ENCODE measurements around the gene LPP. TPM values are rescaled to one million over a fixed set of nuclear protein-coding genes. Genes with fewer than 3 reads are reported as not detected.

The LPP gene
- total and polyA plus RNA-seq, 10 of the 15 experiments (the other 5 are each of a cell fraction or from before 2014, with no cell fraction given): under 0.01 to 0.62 (median 0.03) TPM

DNA sequence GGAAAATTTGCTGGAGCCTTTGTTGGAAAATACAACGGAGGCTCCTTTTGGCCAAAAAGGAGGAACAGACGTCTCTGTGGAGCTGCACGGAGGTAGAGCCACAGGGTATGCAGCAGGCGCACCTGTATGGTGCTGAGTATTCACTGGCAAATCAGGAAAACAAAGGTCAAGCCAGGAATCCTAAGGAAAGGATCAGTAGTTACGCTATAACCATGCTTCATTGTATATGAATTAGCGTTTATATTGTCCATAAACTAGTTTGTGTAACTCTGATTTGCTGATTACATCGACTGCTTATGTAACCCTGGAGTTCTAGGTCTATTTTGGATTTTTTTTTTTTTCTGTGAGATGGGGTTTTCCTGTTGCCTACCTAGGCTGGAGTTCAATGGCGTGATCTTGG lies 45.4 kb downstream of the LPP start:
- Histone ChIP-seq H3K79me2 (ENCODE audit: control insufficient read depth, insufficient read depth, low read length) (no peaks in the 10 kb centered on the region), H3K4me2 (ENCODE audit: control insufficient read depth, insufficient read depth) (no peak overlapping the region), H3K36me3 (ENCODE audit: control insufficient read depth in 2 of 2, insufficient read depth in 2 of 2, low read length in 1 of 2) (no peaks in the 10 kb centered on the region), H3K27ac (ENCODE audit: control insufficient read depth, insufficient read depth) (no peak overlapping the region), H3K9ac (ENCODE audit: control insufficient read depth, insufficient read depth, low read length) (no peak overlapping the region), H4K20me1 (ENCODE audit: control insufficient read depth, insufficient read depth) (no peaks in the 10 kb centered on the region), H3K27me3 (replicated peaks in 1 of 2; ENCODE audit: control insufficient read depth in 2 of 2, insufficient read depth in 2 of 2, low read length in 1 of 2) (no peaks in the 10 kb centered on the region), H2AFZ (ENCODE audit: control insufficient read depth, low read depth, low read length) (no peak overlapping the region), H3K4me1 (ENCODE audit: control insufficient read depth, insufficient read depth, low read length) (no peaks in the 10 kb centered on the region), H3K9me3 (replicated peaks; ENCODE audit: control insufficient read depth, insufficient read depth, low read length) (no peaks in the 10 kb centered on the region), H3K4me3 (no peak overlapping the region)
- in situ Hi-C loops (cut with MboI): no loop called here
- DNase-seq (ENCODE audit: low read depth, low spot score) (no peak), FAIRE-seq (no peak), ATAC-seq (no peak)
- 52% methylated on average over 7 of the region's 8 CpGs for WGBS (ENCODE audit: insufficient coverage, insufficient replicate concordance, low lambda C conversion rate, missing lambda C conversion rate)
- intact Hi-C loops (cut with micrococcal nuclease; ENCODE audit: unreplicated experiment): no loop called here
- POLR2A ChIA-PET: no interaction called here
- no TSS peak for BruUV-seq (replicated peaks)
- CTCF ChIA-PET: no interaction called here
- RAD21 ChIA-PET (ENCODE audit: unreplicated experiment): interaction anchor here (0.6 kb wide), 1 partner anchor 9 kb away, joined by 3 read pairs; no protein-coding TSS in a partner anchor
- SMC1A ChIA-PET (ENCODE audit: uncharacterized antibody, unreplicated experiment): interaction anchor here (0.7 kb wide), 1 partner anchor 367 kb away, joined by 3 read pairs; no protein-coding TSS in a partner anchor
- TF ChIP-seq POLR2A (IDR thresholded peaks at IDR 0.05; ENCODE audit: low read depth, low read length) (no peak), IKZF1 (conservative IDR thresholded peaks at IDR 0.05) (no peak), NFXL1 (IDR thresholded peaks at IDR 0.05; ENCODE audit: borderline replicate concordance) (no peak), NRF1 (conservative IDR thresholded peaks at IDR 0.05; ENCODE audit: low read depth, low read length) (no peak), CUX1 (IDR thresholded peaks at IDR 0.05; ENCODE audit: insufficient replicate concordance, low read depth, low read length) (no peak), RELB (IDR thresholded peaks at IDR 0.05; ENCODE audit: low read depth) (no peak), MXI1 (IDR thresholded peaks at IDR 0.05; ENCODE audit: low read depth, low read length) (no peak), YBX1 (IDR thresholded peaks at IDR 0.05) (no peak), EED (IDR thresholded peaks at IDR 0.05; ENCODE audit: low read depth) (no peak), KAT2A (conservative IDR thresholded peaks at IDR 0.05; ENCODE audit: control insufficient read depth, low read depth, low read length) (no peak)
- TF ChIP-seq, protein P1, sequence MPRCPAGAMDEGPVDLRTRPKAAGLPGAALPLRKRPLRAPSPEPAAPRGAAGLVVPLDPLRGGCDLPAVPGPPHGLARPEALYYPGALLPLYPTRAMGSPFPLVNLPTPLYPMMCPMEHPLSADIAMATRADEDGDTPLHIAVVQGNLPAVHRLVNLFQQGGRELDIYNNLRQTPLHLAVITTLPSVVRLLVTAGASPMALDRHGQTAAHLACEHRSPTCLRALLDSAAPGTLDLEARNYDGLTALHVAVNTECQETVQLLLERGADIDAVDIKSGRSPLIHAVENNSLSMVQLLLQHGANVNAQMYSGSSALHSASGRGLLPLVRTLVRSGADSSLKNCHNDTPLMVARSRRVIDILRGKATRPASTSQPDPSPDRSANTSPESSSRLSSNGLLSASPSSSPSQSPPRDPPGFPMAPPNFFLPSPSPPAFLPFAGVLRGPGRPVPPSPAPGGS (IDR thresholded peaks at IDR 0.05; ENCODE audit: borderline replicate concordance, insufficient read depth, low read depth, low read length, poor library complexity, severe bottlenecking): no peak
- TF ChIP-seq, protein P2, sequence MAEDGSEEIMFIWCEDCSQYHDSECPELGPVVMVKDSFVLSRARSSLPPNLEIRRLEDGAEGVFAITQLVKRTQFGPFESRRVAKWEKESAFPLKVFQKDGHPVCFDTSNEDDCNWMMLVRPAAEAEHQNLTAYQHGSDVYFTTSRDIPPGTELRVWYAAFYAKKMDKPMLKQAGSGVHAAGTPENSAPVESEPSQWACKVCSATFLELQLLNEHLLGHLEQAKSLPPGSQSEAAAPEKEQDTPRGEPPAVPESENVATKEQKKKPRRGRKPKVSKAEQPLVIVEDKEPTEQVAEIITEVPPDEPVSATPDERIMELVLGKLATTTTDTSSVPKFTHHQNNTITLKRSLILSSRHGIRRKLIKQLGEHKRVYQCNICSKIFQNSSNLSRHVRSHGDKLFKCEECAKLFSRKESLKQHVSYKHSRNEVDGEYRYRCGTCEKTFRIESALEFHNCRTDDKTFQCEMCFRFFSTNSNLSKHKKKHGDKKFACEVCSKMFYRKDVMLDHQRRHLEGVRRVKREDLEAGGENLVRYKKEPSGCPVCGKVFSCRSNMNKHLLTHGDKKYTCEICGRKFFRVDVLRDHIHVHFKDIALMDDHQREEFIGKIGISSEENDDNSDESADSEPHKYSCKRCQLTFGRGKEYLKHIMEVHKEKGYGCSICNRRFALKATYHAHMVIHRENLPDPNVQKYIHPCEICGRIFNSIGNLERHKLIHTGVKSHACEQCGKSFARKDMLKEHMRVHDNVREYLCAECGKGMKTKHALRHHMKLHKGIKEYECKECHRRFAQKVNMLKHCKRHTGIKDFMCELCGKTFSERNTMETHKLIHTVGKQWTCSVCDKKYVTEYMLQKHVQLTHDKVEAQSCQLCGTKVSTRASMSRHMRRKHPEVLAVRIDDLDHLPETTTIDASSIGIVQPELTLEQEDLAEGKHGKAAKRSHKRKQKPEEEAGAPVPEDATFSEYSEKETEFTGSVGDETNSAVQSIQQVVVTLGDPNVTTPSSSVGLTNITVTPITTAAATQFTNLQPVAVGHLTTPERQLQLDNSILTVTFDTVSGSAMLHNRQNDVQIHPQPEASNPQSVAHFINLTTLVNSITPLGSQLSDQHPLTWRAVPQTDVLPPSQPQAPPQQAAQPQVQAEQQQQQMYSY (CRISPR knock-in tag; IDR thresholded peaks at IDR 0.05): no peak

Measured in GM12878 (cell line).